ENCODE data around the gene PIEZO2.

PIEZO2 gene

DNA sequence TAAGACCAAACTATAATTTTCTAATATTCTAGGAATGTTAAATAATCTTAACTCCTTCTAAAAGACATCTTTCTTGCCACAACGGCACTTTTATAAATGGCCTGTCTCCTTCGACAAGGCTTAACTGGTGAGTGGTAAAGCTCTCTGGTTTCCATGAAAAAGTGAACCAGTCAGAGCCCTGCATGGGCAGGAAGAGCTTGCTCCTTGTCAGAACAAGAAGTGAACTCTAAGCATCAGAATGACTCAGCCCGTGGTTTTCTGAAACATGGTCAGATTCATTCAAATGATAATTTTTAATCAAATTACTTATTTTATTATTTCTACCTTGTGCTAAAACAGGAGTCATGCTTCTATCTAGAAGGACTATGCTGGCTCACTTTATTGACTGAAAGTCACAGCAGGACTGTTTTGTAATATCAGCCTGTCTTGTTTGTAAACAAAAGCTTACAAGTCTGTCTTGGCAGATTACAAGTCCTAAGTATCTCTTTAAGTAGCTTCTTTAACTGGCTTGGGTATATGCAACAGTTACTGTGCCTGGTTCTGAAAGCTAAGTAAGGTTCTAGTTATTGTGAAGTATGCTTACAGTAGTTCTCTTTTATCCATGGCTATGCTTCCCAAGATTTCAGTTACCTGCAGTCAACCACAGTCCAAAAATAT lies 378.2 kb downstream of the PIEZO2 start:
- DNase-seq, result peak; percentile 67

- no peak for DNase-seq
These were observed 379.1 kb downstream of the PIEZO2 start for GRCh38 chr18:10770264-10770663.

- DNase-seq, result no peak
These were observed 381.1 kb downstream of the PIEZO2 start for GRCh38 chr18:10768221-10768620.

- DNase-seq, result no peak
These were observed 381.7 kb downstream of the PIEZO2 start for GRCh38 chr18:10767658-10768057.

DNA sequence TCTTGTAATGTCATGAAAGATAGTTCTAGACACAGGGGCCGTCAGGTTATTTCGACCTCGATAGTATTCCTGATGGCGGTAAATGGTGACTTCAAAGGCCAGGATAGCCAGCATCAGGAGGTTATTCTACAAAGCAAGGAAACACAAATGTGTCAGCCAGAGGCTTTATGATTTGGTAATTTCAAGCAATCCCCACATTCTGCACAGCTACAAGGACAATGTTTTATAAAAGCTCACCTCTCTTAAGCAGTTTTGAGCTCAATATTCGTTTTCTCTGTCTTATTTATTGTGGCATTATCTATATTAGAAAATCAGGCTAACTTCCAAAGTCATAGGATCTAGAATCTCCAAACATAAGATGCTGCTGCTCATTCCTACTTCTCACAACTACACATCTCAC lies 388.4 kb downstream of the PIEZO2 start:
- DNase-seq, result no peak

- no peak for DNase-seq
These were observed 390.1 kb downstream of the PIEZO2 start for GRCh38 chr18:10759241-10759640.

DNA sequence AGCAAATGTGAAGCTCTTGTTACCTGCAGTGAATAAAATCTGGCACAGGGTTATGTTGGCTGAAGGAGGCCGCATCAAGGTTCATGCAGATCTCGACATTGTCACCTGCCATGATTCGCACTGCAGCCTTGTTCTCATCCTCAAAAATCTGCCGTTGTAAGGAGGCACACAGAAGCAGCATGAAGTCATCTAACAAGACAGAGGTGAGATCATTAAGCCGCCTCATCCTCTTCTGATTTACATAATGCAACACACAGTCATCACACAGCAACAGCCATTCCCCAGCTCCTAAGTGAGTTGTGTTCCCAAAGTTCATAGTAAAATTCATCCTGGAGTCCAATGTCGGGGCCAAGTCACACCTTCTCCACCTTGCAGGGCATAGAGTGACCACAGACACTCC lies 391.4 kb downstream of the PIEZO2 start:
- no peak for DNase-seq

DNA sequence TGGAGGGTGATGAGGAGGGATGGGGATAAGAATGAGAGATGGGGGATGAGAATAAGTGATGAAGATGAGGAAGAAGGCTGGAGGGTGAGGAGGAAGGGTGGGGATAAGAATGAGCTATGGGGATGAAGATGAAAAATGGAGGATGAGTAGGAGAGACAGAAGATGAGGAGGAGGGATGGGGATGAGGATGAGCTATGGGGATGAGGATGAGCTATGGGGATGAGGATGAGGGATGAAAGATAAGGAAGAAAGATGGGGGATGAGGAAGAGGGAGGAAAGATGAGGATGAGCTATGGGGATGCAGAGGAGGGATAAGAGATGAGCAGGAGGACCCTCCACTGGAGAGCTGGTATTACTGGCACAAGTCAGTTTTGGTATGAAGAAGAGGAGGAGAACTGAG lies 392.0 kb downstream of the PIEZO2 start:
- no peak for DNase-seq

GRCh38 chr18:10755855-10756254 lies 393.5 kb downstream of the PIEZO2 start:
- no peak for DNase-seq

- no peak for DNase-seq
These were observed 395.2 kb downstream of the PIEZO2 start for GRCh38 chr18:10754128-10754527.

- DNase-seq, result no peak
These were observed 397.0 kb downstream of the PIEZO2 start for GRCh38 chr18:10752382-10752781.

- DNase-seq, result no peak
These were observed 397.7 kb downstream of the PIEZO2 start for GRCh38 chr18:10751653-10752052.

- no peak for DNase-seq
These were observed 399.0 kb downstream of the PIEZO2 start for GRCh38 chr18:10750191-10751035.

GRCh38 chr18:10748641-10749040 lies 400.7 kb downstream of the PIEZO2 start:
- no peak for DNase-seq

GRCh38 chr18:10745971-10746370 lies 403.4 kb downstream of the PIEZO2 start:
- DNase-seq, result no peak

DNA sequence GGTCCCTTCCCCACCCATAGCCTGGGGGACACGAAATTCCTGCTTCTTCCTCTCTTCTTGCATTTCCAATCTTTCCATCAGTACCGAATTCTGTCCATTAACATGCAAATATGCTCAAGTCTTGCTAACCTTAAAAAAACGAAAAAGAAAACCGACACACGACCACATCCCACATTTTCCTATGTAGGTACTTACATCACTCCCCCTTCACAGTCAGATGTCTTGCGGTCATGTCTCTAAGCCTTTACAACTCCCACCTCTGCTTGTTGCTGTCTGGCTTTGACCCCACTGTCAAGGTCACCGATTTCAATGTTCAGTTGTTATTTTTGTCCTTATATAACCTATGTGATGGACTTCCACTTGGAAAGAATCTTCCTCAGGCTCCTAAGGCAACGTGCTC lies 404.1 kb downstream of the PIEZO2 start:
- DNase-seq, result no peak

DNA sequence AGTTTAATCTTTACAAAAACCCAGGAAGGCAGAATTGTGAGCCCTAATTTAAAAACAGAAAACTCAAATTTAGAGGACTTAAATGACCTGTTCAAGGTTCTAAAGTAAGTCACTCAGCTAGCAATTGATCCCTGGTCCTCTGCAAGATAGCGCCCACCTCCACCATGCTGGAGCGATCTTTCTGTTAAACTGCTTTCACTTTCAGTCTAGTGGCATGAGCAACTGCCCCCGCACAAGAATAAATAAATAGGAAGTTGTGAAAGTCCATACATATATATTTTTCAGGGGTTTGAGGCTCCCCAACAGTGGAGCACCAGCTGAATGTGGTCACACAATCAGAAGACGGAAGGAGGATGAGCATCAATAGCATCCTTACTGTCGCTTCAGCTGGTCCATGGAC lies 405.6 kb downstream of the PIEZO2 start:
- DNase-seq, result peak; percentile 7

- DNase-seq, result peak; percentile 11
These were observed 410.2 kb downstream of the PIEZO2 start for GRCh38 chr18:10739152-10739551.

DNA sequence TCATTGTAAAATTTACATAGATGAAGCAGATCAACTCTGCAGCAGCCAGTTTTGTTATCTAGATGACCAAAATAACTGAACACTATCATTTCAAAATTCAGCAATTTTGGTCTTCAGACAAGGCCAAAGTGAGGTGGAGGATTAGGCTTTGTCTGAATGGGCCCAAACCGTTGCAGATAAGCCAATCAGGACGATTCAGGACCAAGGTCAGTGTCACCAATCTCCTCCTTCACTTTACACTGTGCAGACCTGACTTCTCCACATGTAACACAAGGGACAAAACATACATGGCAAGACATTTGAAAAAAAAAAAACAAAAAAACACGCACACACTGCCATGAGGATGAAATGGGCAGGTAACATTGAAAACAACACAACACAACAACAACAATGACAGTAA lies 412.4 kb downstream of the PIEZO2 start:
- peak; percentile 50 for DNase-seq

GRCh38 chr18:10732990-10733389 lies 416.4 kb downstream of the PIEZO2 start:
- no peak for DNase-seq

DNA sequence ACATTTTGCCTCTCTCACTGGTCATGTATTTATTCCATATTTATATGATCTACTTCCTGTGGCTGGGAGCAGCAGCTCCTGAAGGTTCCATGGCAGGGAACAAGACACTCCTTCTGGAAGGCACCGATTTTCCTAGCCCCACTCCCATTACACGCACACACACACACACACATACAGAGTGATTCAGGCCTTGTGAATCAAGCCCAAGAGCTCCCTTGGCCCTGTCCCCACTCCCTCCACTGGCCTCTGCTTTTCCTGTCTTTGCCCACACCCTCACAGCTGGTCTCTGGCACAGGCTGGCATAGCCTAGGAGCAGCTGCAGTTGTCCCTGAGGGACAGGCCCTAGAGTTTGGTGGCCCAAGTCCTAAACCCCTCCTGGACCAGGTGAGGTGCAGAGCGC lies 421.9 kb downstream of the PIEZO2 start:
- DNase-seq, result no peak

- DNase-seq, result peak; percentile 42
These were observed 422.9 kb downstream of the PIEZO2 start for GRCh38 chr18:10726198-10727068.

DNA sequence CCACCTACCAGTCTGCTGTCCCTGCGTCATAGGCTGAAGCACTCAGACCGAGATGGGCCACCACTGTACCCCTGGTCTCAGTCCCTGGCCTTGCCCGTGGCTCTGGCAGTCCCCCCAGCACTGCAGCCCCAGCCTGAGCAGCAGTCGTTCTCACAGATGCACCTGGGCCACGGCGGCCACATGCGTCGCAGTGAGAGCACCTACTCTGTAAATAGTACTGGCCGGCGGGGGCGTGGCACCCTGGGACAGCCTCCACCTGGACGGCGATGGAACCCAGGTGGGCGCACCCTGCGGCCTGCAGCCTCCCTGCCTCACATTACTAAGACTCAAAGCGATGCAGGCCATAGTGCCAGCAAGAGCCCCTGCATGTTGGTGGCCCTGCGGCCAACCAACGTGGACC lies 424.7 kb downstream of the PIEZO2 start:
- no peak for DNase-seq

- DNase-seq, result no peak
These were observed 425.9 kb downstream of the PIEZO2 start for GRCh38 chr18:10723496-10723895.
